Panc1 (cell line): Measurements from ENCODE around the gene CHD1L. TPM values are rescaled to one million over a fixed set of nuclear protein-coding genes. Genes with fewer than 3 reads are reported as not detected.

ENCODE experiments used
- ATAC-seq: fragments of 200-7000 bp; cut with Tn5 transposase; 2 replicates; pipeline ENCODE4 v1.9.1; 2020; ENCODE audit warnings: mild to moderate bottlenecking, moderate library complexity
- BruUV-seq: library from RNA; stranded (reverse); fragments of 400-500 nt; replicated peaks from 2 replicates; lab custom pipeline; 2021; lab: Mats Ljungman, UMichigan
- CTCF ChIA-PET: fragments of 300-600 bp; sonication (Branson Sonifier 250); formaldehyde crosslinking; loops from one replicate; lab custom pipeline; 2022; ENCODE audit warnings: antibody characterized with exemption; lab: Charles Lee
- POLR2A ChIA-PET: fragments of 300-600 bp; sonication (Branson Sonifier 250); formaldehyde crosslinking; loops from one replicate; lab custom pipeline; 2022; ENCODE audit warnings: antibody characterized with exemption; lab: Charles Lee
- DNase-seq: peaks from one replicate; pipeline ENCODE4 v3.0.0-alpha.2; 2010; ENCODE audit warnings: low read depth, low spot score
- H3K27ac ChIP-seq: 2 replicates; pipeline ENCODE4 v1.5.1; 2011; ENCODE audit warnings: mild to moderate bottlenecking, low read length, inconsistent platforms
- H3K27me3 ChIP-seq: fragments of 200-500 bp; sonication (Bioruptor generic); 2 replicates; pipeline ENCODE4 v1.6.0; 2014; ENCODE audit warnings: low read length, inconsistent platforms; ENCODE audit not compliant: control insufficient read depth, insufficient read depth
- H3K36me3 ChIP-seq: fragments of 200-500 bp; sonication (Bioruptor generic); 2 replicates; pipeline ENCODE4 v1.5.1; 2014; ENCODE audit warnings: inconsistent platforms, mild to moderate bottlenecking, low read length, moderate library complexity; ENCODE audit not compliant: control insufficient read depth, insufficient read depth
- H3K4me1 ChIP-seq: 2 replicates; pipeline ENCODE4 v1.5.1; 2011; ENCODE audit warnings: inconsistent platforms, mild to moderate bottlenecking, low read length, moderate library complexity; ENCODE audit not compliant: control insufficient read depth, insufficient read depth
- H3K4me3 ChIP-seq, 2 experiments: 2 replicates each; pipeline ENCODE4 v1.5.1; 2011 to 2012; ENCODE audit warnings: low read depth in 2 of 2, low read length in 2 of 2, mild to moderate bottlenecking in 2 of 2, inconsistent platforms in 1 of 2, moderate library complexity in 1 of 2
- H3K9me3 ChIP-seq: fragments of 200-500 bp; sonication (Bioruptor generic); 2 replicates; pipeline ENCODE4 v1.5.1; 2014; ENCODE audit warnings: low read depth, mild to moderate bottlenecking, inconsistent platforms, low read length, moderate library complexity; ENCODE audit not compliant: control insufficient read depth, insufficient read depth
- CTCF ChIP-seq: fragments of 450-650 bp; IDR thresholded peaks from 2 replicates; pipeline ENCODE4 v1.5.1; 2017; ENCODE audit warnings: mild to moderate bottlenecking
- POLR2AphosphoS5 ChIP-seq: IDR thresholded peaks from 2 replicates; pipeline ENCODE4 v1.6.1; 2012; ENCODE audit warnings: mild to moderate bottlenecking, low read depth, low read length, moderate library complexity
- REST ChIP-seq, 2 experiments: IDR thresholded peaks; 2 replicates each; pipeline ENCODE4 v1.6.1; 2011 to 2012; ENCODE audit warnings: low read depth in 2 of 2, control low read depth in 1 of 2, low read length in 1 of 2, mild to moderate bottlenecking in 1 of 2, moderate library complexity in 1 of 2; ENCODE audit not compliant: insufficient read depth in 1 of 2
- SIN3A ChIP-seq: IDR thresholded peaks from 2 replicates; pipeline ENCODE4 v1.6.1; 2012; ENCODE audit warnings: low read depth, mild to moderate bottlenecking, low read length, moderate library complexity, borderline replicate concordance; ENCODE audit not compliant: insufficient read depth
- TCF7L2 ChIP-seq: IDR thresholded peaks from 2 replicates; pipeline ENCODE4 v1.6.1; 2011; ENCODE audit warnings: mild to moderate bottlenecking, low read depth, low read length, inconsistent platforms
- in situ Hi-C: cut with HindIII; loops from 2 replicates; pipeline ENCODE4 v1.10.0; 2016; ENCODE audit warnings: low sequenced_read_pairs, low pct_unique_long_range_greater_than_20kb
- intact Hi-C: fragments of 100-400 bp; cut with micrococcal nuclease; formaldehyde crosslinking; loops from one replicate; pipeline ENCODE4 v1.10.0; 2022; ENCODE audit not compliant: unreplicated experiment
- total RNA-seq: library from RNA; stranded (reverse); gene quantifications from one replicate; pipeline ENCODE4 v1.2.1, GENCODE V29; 2021; ENCODE audit not compliant: unreplicated experiment

CHD1L gene
- total RNA-seq, 1 experiment from 2014 or later, result 48.3 TPM

DNA sequence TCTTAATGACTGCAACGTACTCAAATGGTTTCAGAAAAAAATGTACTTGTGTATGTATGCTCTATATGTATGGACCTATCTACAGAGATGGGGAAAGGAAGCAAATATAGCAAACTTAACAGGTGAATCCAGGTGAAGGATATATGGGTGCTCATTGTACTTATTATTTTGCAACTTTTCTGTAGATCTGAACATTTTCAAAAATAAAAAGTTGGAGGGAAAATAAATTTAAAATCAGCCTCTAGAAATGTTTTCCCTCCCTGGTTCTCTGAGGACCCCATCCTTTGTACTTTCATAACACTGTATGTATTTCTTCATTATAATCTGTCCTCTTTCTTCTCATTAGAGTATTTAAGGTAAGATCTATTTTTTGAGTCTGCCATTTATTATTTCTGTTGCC is 35.3 kb upstream of the CHD1L start:
- no peak overlapping the region for H3K4me3 ChIP-seq
- DNase-seq (no peak), ATAC-seq (no peak)
- H3K36me3 ChIP-seq, result no peaks in the 10 kb centered on the region
- intact Hi-C loops, result no loop called here
- H3K27ac ChIP-seq, result no peak overlapping the region
- H3K27me3 ChIP-seq, result peaks cover 4% of the 10 kb centered on the region
- in situ Hi-C loops, result no loop called here
- no peaks in the 10 kb centered on the region for H3K9me3 ChIP-seq
- no peaks in the 10 kb centered on the region for H3K4me1 ChIP-seq
- no TSS peak for BruUV-seq
- POLR2A ChIA-PET, result no interaction called here
- TF ChIP-seq TCF7L2 (no peak), CTCF (no peak)
- CTCF ChIA-PET, result no interaction called here

DNA sequence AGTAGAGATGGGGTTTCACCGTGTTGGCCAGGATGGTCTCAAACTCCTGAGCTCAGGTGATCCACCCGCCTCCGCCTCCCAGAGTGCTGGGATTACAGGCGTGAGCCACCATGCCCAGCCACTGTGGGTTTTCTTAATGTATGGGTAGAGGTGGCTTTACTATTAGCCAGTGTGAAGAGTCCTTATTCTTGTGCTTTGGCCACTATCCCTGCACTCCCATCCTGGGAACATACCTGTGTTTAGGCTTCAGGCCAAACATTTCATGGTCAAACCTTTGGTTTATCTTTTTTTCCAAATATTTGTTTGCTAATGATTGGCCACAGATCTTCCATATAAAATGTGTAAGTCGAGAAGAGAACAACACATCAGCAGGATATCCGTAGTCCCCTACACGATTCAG is 33.9 kb upstream of the CHD1L start:
- intact Hi-C loops, result no loop called here
- ChIA-PET CTCF (no interaction called here), POLR2A (no interaction called here)
- ATAC-seq (no peak), DNase-seq (no peak)
- H3K4me1 ChIP-seq, result no peaks in the 10 kb centered on the region
- TF ChIP-seq CTCF, result no peak
- TF ChIP-seq POLR2AphosphoS5, result no peak
- no peak for TF ChIP-seq TCF7L2
- no peak for TF ChIP-seq SIN3A
- TF ChIP-seq REST (IDR thresholded peaks at IDR 0.05; ENCODE audit: insufficient read depth in 1 of 2, low read depth in 2 of 2, low read length in 1 of 2), result no peak
- no peak overlapping the region for H3K4me3 ChIP-seq
- no peak overlapping the region for H3K27ac ChIP-seq
- no TSS peak for BruUV-seq
- no peaks in the 10 kb centered on the region for H3K36me3 ChIP-seq
- H3K27me3 ChIP-seq, result peaks cover 8% of the 10 kb centered on the region
- no peaks in the 10 kb centered on the region for H3K9me3 ChIP-seq
- in situ Hi-C loops, result no loop called here
